Esophagus muscularis mucosa (tissue), 4 donors: ENCODE results near the gene NR1H2. TPM values are rescaled to one million over a fixed set of nuclear protein-coding genes. Genes with fewer than 3 reads are reported as not detected.
A peak's percentile ranks its signal among the peaks of the same experiment; 100 is the strongest.

Source experiments
- DNase-seq: peaks from one replicate; pipeline ENCODE4 v3.0.0-alpha.2; 2017; ENCODE audit errors: extremely low spot score
- H3K27ac ChIP-seq, 4 donors: fragments of 200-600 bp; sonication (generic); replicated peaks in 1 of 4; 1 replicate in 3 of 4; 2 replicates in 1 of 4; pipeline ENCODE4 v1.5.1; 2016 to 2019; ENCODE audit warnings: mild to moderate bottlenecking in 1 of 4
- H3K27me3 ChIP-seq, 4 donors: fragments of 200-600 bp; sonication (generic); one replicate each; pipeline versions ENCODE4 v1.5.1 to v1.6.0; 2016 to 2019
- H3K36me3 ChIP-seq, 4 donors: fragments of 200-600 bp; sonication (generic); one replicate each; pipeline ENCODE4 v1.5.1; 2016 to 2019
- H3K4me1 ChIP-seq, 4 donors: fragments of 200-600 bp; sonication (generic); one replicate each; pipeline ENCODE4 v1.5.1; 2016 to 2019
- H3K4me3 ChIP-seq, 4 donors: fragments of 200-600 bp; sonication (generic); 1 replicate in 2 of 4; 2 replicates in 2 of 4; pipeline ENCODE4 v1.5.1; 2016 to 2019; ENCODE audit warnings: mild to moderate bottlenecking in 4 of 4, moderate library complexity in 1 of 4
- H3K9me3 ChIP-seq, 4 donors: fragments of 200-600 bp; sonication (generic); 1 replicate in 3 of 4; 2 replicates in 1 of 4; pipeline ENCODE4 v1.5.1; 2016 to 2019
- CTCF ChIP-seq, 3 experiments: fragments of 200-600 bp in 2 of 3; fragments of 450-650 bp in 1 of 3; sonication (generic) in 2 of 3; IDR thresholded peaks; one replicate each; pipeline ENCODE4 v1.5.1; 2017 to 2019; ENCODE audit warnings: antibody characterized with exemption in 3 of 3, mild to moderate bottlenecking in 2 of 3, moderate library complexity in 1 of 3
- EP300 ChIP-seq: sonication (generic); formaldehyde crosslinking; IDR thresholded peaks from one replicate; pipeline ENCODE4 v1.6.1; 2017; ENCODE audit warnings: antibody characterized with exemption
- POLR2A ChIP-seq: fragments of 450-650 bp; IDR thresholded peaks from one replicate; pipeline ENCODE4 v1.6.1; 2017; ENCODE audit warnings: antibody characterized with exemption, moderate library complexity, mild to moderate bottlenecking, low read depth
- POLR2AphosphoS5 ChIP-seq, 2 donors: sonication (generic); formaldehyde crosslinking; IDR thresholded peaks; one replicate each; pipeline ENCODE4 v1.6.1; 2017; ENCODE audit warnings: antibody characterized with exemption in 2 of 2
- WGBS: methylation state at CpG from one replicate; pipeline ENCODE4 v1.1.5; 2018; 5-methylcytosine and 5-hydroxymethylcytosine counted together
- intact Hi-C: fragments of 100-400 bp; cut with DNase I; formaldehyde crosslinking; loops from one replicate; pipeline ENCODE4 v1.15.1; 2023
- total RNA-seq, 4 donors: library from RNA; depleted of rRNA; stranded (reverse); fragments of >200 nt; gene quantifications; one replicate each; pipeline versions ENCODE4 v1.1.0 to v1.2.1, GENCODE V29; 2016

The NR1H2 gene
- total RNA-seq, 4 donors from 2014 or later: 123 to 224 (median 191) TPM

- TF ChIP-seq POLR2AphosphoS5 (IDR thresholded peaks at IDR 0.05) (peak; percentile 26 to 32), EP300 (no peak)
- Histone ChIP-seq H3K36me3 (no peaks in the 10 kb centered on the region), H3K27me3 (peaks cover 0 to 76% (median 20%) of the 10 kb centered on the region in 4 donors), H3K4me3 (peak overlapping the region; percentile 66 to 77 (median 68)), H3K27ac (peak overlapping the region; percentile 46 to 73 (median 64)), H3K4me1 (peaks cover 18 to 34% (median 31%) of the 10 kb centered on the region in 4 donors), H3K9me3 (no peaks in the 10 kb centered on the region)
- WGBS: 2% methylated on average over 42 of the region's 54 CpGs
- intact Hi-C loops: no loop called here
- peak; percentile 96 for DNase-seq
These were observed 55.3 kb downstream of the NR1H2 start for GRCh38 chr19:50431343-50432220.

- no peak for DNase-seq
- TF ChIP-seq POLR2AphosphoS5 (IDR thresholded peaks at IDR 0.05) (no peak), CTCF (IDR thresholded peaks at IDR 0.05) (no peak), POLR2A (no peak), EP300 (no peak)
- intact Hi-C loops: no loop called here
- Histone ChIP-seq H3K36me3 (no peaks in the 10 kb centered on the region), H3K27me3 (peaks cover 0 to 77% (median 20%) of the 10 kb centered on the region in 4 donors), H3K27ac (peak within 1 kb of the TSS; percentile 46 to 73 (median 64)), H3K4me3 (peak within 1 kb of the TSS; percentile 66 to 77 (median 68)), H3K9me3 (no peaks in the 10 kb centered on the region), H3K4me1 (peaks cover 18 to 34% (median 31%) of the 10 kb centered on the region in 4 donors)
- WGBS: 4% methylated on average over 31 of the region's 40 CpGs
These were observed 56.2 kb downstream of the NR1H2 start, which contains the start of gene MYBPC2 for GRCh38 chr19:50432221-50433028. TSS of gene MYBPC2 (plus strand) at chr19:50432892. CDS start at chr19:50432954, 62 bp downstream.

Other genes starting within 250 kb of the NR1H2 start
- gene IZUMO2, start 213.2 kb upstream of the NR1H2 start, total RNA-seq: not detected
- 10 to 100 TPM in 1 of 4 donors, 1 to 10 TPM in 3; 2.5 to 10.1 (median 5.3) TPM for gene MYH14, start 172.8 kb upstream of the NR1H2 start, total RNA-seq
- gene KCNC3, start 47.1 kb upstream of the NR1H2 start, total RNA-seq: under 1 TPM; 0.32 to 0.69 (median 0.37) TPM
- 1 to 10 TPM in 2 of 4 donors, under 1 TPM in 2; 0.17 to 3.7 (median 0.81) TPM for gene NAPSA, start 10.8 kb upstream of the NR1H2 start, total RNA-seq
- 10 to 100 TPM in 3 of 4 donors, 1 to 10 TPM in 1; 8.8 to 18.0 (median 11.6) TPM for gene POLD1, start 7.9 kb downstream of the NR1H2 start, total RNA-seq
- under 1 TPM in 1 of 4 donors, not detected in 3; 0.17 TPM for gene SPIB, start 42.5 kb downstream of the NR1H2 start, total RNA-seq
- not detected for gene MYBPC2, start 56.4 kb downstream of the NR1H2 start, total RNA-seq
- 10 to 100 TPM; 41.1 to 79.1 (median 59.7) TPM for gene EMC10, start 100.0 kb downstream of the NR1H2 start, total RNA-seq
- under 1 TPM in 2 of 4 donors, not detected in 2; 0.32 to 0.52 TPM for gene GARIN5A, start 100.4 kb downstream of the NR1H2 start, total RNA-seq
- gene JOSD2, start 134.7 kb downstream of the NR1H2 start, total RNA-seq: 10 to 100 TPM; 31.3 to 59.4 (median 42.9) TPM
- 1 to 10 TPM in 1 of 4 donors, not detected in 3; 1.6 TPM for gene ASPDH, start 137.5 kb downstream of the NR1H2 start, total RNA-seq
- 10 to 100 TPM in 1 of 4 donors, 1 to 10 TPM in 3; 3.7 to 12.5 (median 6.7) TPM for gene LRRC4B, start 192.0 kb downstream of the NR1H2 start, total RNA-seq